Activated gamma-delta T cell (primary cell): ENCODE measurements around the gene ZNF836.

Experiments used
- DNase-seq: peaks from one replicate; lab custom pipeline; 2025; lab: John Stamatoyannopoulos, UW

Gene ZNF836

DNA sequence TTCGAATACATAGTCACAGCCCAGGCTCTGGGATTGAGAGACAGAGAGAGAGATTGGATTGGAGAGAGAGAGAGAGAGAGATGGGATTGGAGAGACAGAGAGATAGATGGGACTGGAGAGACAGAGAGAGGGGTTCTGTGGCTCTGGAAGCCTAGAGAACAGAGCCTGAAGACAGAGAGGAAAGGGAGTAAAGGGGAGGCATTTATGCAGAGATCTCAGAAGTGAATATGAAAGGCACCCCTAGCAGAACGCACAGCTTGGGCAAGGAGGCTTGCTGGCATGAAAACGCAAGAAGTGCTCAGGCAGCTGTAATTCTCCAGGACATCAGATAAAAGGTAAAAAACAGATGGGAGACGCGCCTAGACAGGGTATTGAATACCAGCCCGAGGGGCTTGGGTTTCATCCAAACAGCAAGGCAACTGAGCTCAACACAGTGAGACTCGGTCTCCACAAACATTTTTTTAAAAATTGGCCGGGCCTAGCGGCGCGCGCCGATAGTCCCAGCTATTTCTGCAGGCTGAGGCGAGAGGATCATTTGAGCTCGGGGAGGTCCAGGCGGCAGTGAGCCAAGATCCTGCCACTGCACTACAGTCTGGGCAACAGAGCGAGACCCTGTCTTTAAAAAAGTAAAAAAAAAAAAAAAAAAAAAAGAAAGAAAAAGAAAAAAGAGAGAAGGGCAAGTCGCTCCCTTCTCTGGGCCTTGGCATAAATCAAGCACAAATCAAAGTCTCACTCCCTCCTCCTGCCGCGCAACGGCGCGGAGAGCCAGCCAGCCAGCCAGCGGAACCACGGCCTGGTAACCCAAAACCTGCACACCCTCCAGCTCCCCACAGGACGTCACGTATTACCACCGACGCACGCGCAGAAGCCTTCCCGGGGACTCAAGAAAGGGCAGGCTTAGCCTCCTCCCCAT is 17.7 kb upstream of the ZNF836 start:
- peak; percentile 87 for DNase-seq

DNA sequence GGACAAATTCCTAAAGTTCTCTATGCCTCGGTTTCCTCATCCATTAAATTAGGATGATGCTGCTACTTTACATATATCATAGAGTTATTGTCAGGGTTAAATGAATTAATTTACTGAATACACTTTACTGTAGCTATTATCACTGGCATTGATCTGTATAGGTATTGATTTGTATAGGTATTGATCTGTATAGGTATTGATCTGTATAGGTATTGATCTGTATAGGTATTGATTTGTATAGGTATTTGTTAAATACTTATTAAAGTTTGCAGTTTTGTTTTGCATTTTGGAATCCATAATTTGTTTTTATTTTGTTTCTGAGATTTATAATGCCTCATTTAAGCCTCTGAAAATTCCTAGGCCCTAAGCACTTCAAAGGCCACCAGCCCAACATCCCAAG is 16.0 kb upstream of the ZNF836 start:
- DNase-seq: no peak

DNA sequence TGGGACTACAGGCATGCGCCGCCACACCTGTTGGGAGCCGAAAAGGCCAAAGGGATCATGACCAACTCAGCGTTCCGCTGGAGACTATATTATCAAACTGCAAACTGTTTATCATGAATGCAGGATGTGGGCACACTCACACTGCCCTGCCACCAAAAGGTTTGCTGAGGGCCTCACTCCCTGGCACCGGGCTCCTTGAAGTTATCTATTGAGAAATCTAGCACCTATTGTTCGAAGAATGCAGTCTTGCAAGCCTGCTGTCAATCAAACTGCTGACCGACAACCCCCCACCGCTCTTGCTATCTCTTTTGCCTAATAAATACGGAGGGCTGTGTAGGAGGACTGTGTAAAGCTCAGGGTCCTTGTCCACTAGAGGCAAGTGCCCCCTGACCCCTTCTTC is 5.2 kb upstream of the ZNF836 start:
- DNase-seq: no peak

DNA sequence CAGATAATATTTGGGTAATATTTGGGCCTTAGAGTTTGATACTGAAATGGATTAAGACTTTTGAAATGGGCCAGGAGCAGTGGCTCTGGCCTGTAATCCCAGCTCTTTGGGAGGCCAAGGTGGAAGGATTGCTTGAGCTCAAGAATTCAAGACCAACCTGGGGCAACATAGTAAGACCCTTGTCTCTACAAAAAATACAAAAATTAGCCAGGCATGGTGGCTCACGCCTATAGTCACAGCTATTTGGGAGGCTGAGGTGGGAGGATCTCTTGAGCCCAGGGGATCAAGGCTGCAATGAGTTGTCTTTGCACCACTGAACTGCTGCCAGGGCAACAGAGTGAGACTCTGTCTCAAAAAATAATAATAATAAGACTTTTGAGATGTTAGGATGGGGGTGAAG is 926 bp upstream of the ZNF836 start:
- no peak for DNase-seq

- DNase-seq: no peak
These were observed 529 bp downstream of the ZNF836 start for GRCh38 chr19:52170863-52171320.

GRCh38 chr19:52170304-52170703 is 1.1 kb downstream of the ZNF836 start:
- no peak for DNase-seq

- no peak for DNase-seq
These were observed 15.6 kb downstream of the ZNF836 start for GRCh38 chr19:52155596-52156359.

DNA sequence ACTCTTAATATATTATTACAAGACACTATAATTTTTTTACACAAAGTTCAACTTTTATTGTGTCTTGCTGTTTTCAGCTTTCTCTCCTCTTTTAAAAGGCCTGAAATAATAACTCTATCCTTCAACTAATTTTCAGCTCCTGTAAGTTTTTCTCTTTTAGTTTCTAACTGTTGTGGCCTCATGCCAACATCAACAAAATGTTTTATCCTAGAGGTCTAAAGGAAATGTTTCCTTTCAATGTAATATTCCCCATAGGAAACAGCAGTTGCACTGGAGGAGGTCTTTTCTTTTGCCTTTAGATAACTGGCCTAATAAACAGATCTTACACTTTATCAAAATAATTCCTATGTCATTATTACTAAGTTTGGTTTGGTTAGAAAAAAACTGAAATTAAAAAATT is 23.2 kb downstream of the ZNF836 start:
- no peak for DNase-seq

DNA sequence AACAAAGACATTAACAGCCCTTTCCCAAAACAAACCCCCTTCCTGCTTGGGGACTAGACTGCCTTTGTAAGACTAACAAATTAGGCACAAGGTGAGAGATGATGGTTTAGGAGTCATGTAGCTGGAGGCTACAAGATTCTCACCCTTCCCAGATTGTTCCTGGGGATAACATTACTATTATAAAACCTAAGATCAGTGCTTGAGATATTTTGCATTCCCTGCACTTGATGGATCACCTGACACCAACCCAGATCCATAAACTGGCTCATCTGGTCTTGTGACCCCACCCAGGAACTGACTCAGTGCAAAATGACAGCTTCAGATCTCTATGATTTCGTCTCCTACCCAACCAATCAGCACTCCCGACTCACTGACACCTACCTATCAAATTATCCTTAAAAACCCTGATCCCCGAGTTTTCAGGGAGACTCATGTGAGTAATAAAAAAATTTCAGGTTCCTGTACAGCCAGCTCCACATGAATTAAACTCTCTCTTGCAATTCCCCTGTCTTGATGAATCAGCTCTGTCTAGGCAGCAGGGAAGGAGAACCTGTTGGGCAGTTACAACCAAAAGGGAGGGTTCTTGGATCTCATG is 29.3 kb downstream of the ZNF836 start:
- DNase-seq: no peak

DNA sequence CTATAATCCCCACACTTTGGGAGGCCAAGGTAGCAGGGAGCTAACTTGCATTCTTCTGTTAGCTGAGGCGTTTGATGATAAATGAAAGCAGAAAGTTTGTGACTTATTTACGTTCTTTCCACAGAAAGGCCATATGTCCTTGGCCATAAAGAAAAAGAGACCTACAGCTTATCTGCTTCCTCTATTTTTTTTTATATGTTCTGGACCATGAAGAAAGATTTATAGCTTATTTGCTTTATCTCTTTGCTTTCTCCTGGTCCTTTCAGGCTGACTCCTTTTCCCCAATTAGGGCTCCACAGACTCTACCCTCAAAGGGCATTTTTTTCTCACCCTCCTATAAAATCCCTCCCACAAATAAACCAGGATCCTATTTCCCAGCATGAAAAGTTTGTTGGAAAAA is 30.2 kb downstream of the ZNF836 start:
- no peak for DNase-seq

GRCh38 chr19:52140032-52140710 is 31.2 kb downstream of the ZNF836 start:
- peak; percentile 92 for DNase-seq

DNA sequence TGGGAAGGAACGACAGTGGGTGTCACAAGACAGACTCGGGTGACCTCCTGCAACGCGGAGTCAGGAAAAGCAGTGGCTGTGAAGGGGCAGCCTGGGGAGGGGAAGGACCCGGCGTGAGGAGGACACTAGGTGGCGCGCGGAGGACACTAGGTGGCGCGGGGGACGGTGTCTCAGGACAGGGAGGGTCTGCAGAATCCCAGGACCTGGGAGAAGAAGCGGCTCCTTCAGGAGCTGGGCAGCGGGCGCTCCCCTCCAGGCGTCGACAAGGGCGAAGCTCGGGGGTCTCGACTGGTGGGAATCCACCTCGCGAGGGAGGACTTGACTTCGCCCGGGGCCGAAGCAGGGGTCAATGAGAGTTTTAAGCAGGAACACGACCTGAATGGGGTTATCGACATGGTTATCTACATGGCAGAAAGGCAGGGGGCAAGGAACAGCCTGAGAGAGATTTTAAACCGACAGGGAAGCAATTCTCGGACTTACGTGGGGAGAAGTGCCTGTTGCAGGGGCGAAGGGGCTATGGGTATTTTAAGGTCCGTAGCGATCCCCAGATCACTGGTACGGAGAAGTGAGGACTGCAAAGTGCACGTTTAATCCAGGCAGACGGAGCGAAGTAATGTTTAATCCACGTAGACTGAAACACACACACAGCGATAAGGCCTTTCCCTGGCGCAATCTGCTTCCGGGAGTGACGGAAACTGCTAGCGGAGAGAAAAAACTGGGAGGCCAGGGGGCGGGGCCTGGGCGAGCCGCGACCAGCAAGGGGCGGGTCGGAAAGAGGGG is 32.0 kb downstream of the ZNF836 start, which contains the start of gene ZNF616:
TSS of gene ZNF616 (minus strand) at position 687 of the 780 bp plus-strand sequence. CDS start 9,426 bp downstream, outside the sequence.
- peak; percentile 43 for DNase-seq

DNA sequence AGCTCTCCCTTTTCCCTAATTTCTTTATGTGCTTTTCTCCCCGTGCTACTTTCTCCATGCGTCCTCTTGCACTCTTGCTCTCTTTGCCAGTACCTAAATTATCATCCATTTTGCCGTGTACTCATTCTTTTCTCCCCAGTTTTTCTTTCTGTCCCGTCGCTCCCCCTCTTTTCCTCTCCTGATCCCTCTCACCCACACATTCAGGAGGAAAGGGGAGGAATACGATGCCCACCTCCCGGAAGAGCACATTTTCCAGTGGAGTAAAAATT is 32.5 kb downstream of the ZNF836 start:
- DNase-seq: no peak

DNA sequence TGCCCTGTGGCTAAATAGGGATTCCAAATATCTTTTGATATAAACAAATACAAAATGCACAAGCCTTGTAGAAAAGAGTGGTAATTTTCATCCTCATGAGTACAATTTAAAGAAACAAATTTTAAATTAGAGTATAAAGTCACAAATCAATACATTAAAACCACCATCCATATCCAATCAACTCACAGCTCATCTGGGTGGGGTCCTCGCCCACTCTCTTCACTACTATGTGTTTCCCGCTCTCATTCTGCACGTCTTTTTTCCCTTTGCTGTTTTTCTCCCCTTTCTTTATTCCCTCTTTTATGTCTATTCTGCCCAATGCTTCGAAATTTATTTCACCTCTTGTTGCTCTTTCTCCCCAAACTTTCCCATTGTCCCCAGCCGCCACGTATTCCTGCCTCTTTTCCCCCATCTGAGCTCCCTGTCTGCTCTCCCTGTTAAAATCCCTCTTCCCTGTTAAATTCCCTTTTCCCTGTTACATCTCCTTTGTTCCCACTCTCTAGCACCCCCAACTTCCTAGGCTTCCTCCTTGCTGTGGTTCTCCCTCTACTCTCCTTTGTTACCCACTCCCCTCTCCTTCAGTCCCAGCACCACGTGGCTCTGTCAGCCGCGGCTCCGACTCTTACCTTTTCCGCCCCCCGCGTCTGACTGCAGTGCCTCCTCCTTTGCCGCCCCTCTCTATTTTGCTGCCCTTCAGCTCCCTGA is 33.0 kb downstream of the ZNF836 start:
- no peak for DNase-seq

DNA sequence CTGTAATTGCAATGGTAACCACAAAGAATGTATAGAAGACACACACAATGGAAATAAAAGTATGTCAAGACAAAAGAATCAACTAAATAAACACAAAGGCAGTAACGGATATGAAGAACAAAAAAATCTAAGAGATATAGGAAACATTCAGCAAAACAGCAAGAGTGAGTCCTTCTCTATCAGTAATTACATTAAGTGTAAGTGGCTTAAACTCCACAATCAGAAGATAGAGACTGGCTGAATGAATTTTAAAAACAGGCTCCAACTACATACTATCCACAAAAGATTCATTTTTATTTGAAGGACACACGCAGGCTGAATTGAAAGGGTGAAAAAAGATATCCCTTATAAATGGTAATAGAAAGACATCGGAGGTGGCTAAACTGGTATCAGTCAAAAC is 51.1 kb downstream of the ZNF836 start:
- no peak for DNase-seq

- DNase-seq: no peak
These were observed 55.8 kb downstream of the ZNF836 start for GRCh38 chr19:52115526-52116053.

DNA sequence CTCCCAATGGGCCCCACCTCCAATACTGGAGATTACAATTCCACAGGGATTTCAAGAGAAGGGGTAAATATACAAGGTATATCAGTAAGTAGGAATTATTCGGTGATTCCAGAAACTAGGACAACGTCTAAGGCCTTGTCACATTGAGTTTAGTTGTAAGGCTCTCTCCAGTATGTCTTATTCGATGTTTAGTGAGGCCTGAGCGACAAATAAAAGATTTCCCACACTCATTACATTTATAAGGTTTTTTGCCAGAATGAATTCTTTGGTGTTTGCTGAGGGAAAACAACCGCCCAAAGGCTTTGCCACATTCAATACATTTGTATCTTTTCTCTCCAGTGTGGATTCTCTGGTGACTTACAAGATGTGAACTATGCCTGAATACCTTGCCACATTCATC is 56.7 kb downstream of the ZNF836 start:
- DNase-seq: no peak

DNA sequence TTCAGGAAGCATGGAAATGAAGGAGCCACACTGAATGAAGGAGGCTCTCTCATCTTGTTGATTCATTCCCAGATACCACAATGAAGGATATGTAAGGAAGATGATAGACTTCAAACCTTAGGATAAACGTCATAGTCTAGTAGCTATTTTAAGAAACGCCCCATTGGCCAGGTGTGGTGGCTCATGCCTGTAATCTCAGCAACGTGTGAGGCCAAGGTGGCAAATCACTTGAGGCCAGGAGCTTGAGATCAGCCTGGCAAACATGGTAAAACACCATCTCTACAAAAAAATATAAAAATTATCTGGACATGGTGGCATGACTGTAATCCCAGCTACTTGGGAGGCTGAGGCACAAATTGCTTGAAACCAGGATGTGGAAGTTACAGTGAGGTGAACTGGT is 58.8 kb downstream of the ZNF836 start:
- no peak for DNase-seq

- no peak for DNase-seq
These were observed 60.6 kb downstream of the ZNF836 start for GRCh38 chr19:52110780-52111179.
